Calu3 (cell line): ENCODE results near the gene LTA4H. TPM values are rescaled to one million over a fixed set of nuclear protein-coding genes. Genes with fewer than 3 reads are reported as not detected.

Experiments used
- BruUV-seq: library from RNA; stranded (reverse); fragments of 400-500 nt; replicated peaks from 2 replicates; lab custom pipeline; 2021; lab: Mats Ljungman, UMichigan
- CTCF ChIA-PET: fragments of 300-600 bp; sonication (Branson Sonifier 250); formaldehyde crosslinking; loops from one replicate; lab custom pipeline; 2022; ENCODE audit warnings: antibody characterized with exemption; lab: Charles Lee
- DNase-seq: peaks from one replicate; pipeline ENCODE4 v3.0.0; 2022
- H3K27ac Mint-ChIP-seq: one replicate; pipeline ENCODE4 v1.8.0; 2022; ENCODE audit warnings: mixed read lengths; ENCODE audit not compliant: unreplicated experiment
- H3K27me3 Mint-ChIP-seq: one replicate; pipeline ENCODE4 v1.8.0; 2022; ENCODE audit warnings: mixed read lengths; ENCODE audit not compliant: unreplicated experiment
- H3K36me3 Mint-ChIP-seq: one replicate; pipeline ENCODE4 v1.8.0; 2022; ENCODE audit warnings: mild to moderate bottlenecking, moderate library complexity, mixed read lengths; ENCODE audit not compliant: insufficient read depth, unreplicated experiment
- H3K4me1 Mint-ChIP-seq: one replicate; pipeline ENCODE4 v1.8.0; 2022; ENCODE audit warnings: mild to moderate bottlenecking, low read depth, mixed read lengths; ENCODE audit not compliant: unreplicated experiment
- H3K4me3 Mint-ChIP-seq: one replicate; pipeline ENCODE4 v1.8.0; 2022; ENCODE audit warnings: mild to moderate bottlenecking, low read depth, moderate library complexity, mixed read lengths; ENCODE audit not compliant: unreplicated experiment
- H3K9me3 Mint-ChIP-seq: one replicate; pipeline ENCODE4 v1.8.0; 2022; ENCODE audit warnings: low read depth, mixed read lengths; ENCODE audit not compliant: unreplicated experiment
- intact Hi-C: fragments of 100-400 bp; cut with micrococcal nuclease; formaldehyde crosslinking; loops from one replicate; pipeline ENCODE4 v1.10.0; 2022; ENCODE audit not compliant: unreplicated experiment
- total RNA-seq: library from RNA; stranded (reverse); gene quantifications from 2 replicates; pipeline ENCODE4 v1.2.3, GENCODE V29; 2022
- TF ChIP-seq, protein P1 (sequence below): fragments of 200-600 bp; IDR thresholded peaks from one replicate; pipeline ENCODE4 v1.8.0; 2022; ENCODE audit warnings: antibody characterized with exemption; ENCODE audit not compliant: unreplicated experiment

The LTA4H gene
- total RNA-seq, 1 experiment from 2014 or later = 105 TPM

DNA sequence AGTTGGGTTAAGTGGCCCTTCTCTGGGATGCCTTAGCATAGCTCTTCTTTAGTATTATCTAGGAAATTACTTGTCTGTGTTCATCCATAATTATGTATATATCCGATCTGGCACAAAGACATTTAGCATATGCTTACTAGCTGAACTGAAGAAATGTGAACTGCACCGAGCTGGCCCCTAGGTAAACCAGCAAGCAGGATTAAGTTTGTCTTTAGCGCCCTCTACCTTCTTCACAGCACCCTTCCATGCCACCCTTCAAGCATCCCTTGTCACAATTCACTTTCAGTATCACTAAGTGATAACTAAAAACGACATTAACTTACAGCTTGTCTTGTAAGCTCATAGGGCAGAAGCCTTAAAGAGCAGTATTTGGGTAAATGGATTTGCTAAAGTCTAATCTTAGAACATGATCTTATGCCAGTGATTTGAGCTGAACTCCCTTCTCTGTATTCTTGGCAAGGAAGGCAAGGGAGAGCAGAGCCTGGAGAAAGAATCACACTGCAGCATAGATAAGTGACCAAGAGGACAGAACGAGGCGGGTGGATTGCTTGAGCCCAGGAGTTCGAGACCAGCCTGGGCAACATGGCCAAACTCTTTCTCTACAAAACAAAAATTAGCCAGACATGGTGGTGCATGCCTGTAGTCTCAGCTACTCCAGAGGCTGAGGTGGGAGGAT lies 36.6 kb downstream of the LTA4H start:
- Mint-ChIP-seq H3K27ac (no peak overlapping the region), H3K4me1 (peaks cover 33% of the 10 kb centered on the region), H3K36me3 (no peaks in the 10 kb centered on the region), H3K27me3 (no peaks in the 10 kb centered on the region), H3K4me3 (no peak overlapping the region), H3K9me3 (no peaks in the 10 kb centered on the region)
- peak; percentile 54 for DNase-seq
- CTCF ChIA-PET = interaction anchor here (0.6 to 1.6 kb wide), 12 partner anchors 20 to 488 kb away, joined by 3 to 15 read pairs (median 4); no protein-coding TSS in a partner anchor
- TF ChIP-seq, protein P1, sequence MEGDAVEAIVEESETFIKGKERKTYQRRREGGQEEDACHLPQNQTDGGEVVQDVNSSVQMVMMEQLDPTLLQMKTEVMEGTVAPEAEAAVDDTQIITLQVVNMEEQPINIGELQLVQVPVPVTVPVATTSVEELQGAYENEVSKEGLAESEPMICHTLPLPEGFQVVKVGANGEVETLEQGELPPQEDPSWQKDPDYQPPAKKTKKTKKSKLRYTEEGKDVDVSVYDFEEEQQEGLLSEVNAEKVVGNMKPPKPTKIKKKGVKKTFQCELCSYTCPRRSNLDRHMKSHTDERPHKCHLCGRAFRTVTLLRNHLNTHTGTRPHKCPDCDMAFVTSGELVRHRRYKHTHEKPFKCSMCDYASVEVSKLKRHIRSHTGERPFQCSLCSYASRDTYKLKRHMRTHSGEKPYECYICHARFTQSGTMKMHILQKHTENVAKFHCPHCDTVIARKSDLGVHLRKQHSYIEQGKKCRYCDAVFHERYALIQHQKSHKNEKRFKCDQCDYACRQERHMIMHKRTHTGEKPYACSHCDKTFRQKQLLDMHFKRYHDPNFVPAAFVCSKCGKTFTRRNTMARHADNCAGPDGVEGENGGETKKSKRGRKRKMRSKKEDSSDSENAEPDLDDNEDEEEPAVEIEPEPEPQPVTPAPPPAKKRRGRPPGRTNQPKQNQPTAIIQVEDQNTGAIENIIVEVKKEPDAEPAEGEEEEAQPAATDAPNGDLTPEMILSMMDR = peak; percentile 46
- BruUV-seq = no TSS peak
- intact Hi-C loops = loop anchor here (1.0 to 5.0 kb wide), 3 partner anchors 36 to 176 kb away; no protein-coding TSS in a partner anchor

GRCh38 chr12:95997911-95998510 lies 37.4 kb downstream of the LTA4H start:
- intact Hi-C loops = loop anchor here (1.0 to 5.0 kb wide), 3 partner anchors 36 to 176 kb away; no protein-coding TSS in a partner anchor
- CTCF ChIA-PET = interaction anchor here (0.5 to 1.6 kb wide), 9 partner anchors 20 to 489 kb away, joined by 3 to 15 read pairs (median 4); no protein-coding TSS in a partner anchor
- TF ChIP-seq, protein P1 = no peak
- peaks cover 5% of the 10 kb centered on the region for H3K27me3 Mint-ChIP-seq
- no peak overlapping the region for H3K27ac Mint-ChIP-seq
- no peaks in the 10 kb centered on the region for H3K36me3 Mint-ChIP-seq
- H3K4me1 Mint-ChIP-seq = peaks cover 33% of the 10 kb centered on the region
- no peak overlapping the region for H3K4me3 Mint-ChIP-seq
- no peak for DNase-seq
- no peaks in the 10 kb centered on the region for H3K9me3 Mint-ChIP-seq
- no TSS peak for BruUV-seq

DNA sequence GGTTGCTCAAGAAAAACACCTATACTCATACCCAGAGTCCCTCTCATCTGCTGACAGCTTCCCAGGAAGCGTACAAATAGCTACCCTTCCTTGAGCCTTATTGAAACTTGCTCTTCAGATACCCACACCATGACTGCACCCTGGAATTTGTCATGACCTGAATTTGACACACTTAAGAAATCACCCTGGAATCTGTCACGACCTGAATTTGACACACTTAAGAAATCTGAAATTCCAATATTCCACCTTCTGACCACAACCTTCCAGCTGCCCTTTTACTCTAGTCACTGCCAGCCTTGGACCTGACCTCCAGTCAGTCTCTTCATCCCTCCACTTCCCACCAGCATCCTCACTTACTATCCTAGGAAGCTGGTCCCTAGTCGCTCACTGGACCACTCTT lies 38.1 kb downstream of the LTA4H start:
- Mint-ChIP-seq H3K4me3 (no peak overlapping the region), H3K36me3 (no peaks in the 10 kb centered on the region), H3K27ac (no peak overlapping the region), H3K27me3 (peaks cover 12% of the 10 kb centered on the region), H3K9me3 (no peaks in the 10 kb centered on the region), H3K4me1 (peaks cover 33% of the 10 kb centered on the region)
- no peak for DNase-seq
- TF ChIP-seq, protein P1 = no peak
- intact Hi-C loops = loop anchor here (5.0 kb wide), 2 partner anchors 35 to 175 kb away; no protein-coding TSS in a partner anchor
- BruUV-seq = no TSS peak
- CTCF ChIA-PET = no interaction called here

GRCh38 chr12:95996034-95996658 lies 39.2 kb downstream of the LTA4H start, which contains the start of gene HAL:
Gene HAL (minus strand): TSS chr12:95996344. CDS start chr12:95995910, 434 bp downstream.
- peak; percentile 21 for DNase-seq
- TF ChIP-seq, protein P1 = no peak
- BruUV-seq = no TSS peak

More at GRCh38 chr12:95996034-95996658, 39.2 kb downstream of the LTA4H start, which contains the start of gene HAL:
- Mint-ChIP-seq H3K4me1 (peaks cover 33% of the 10 kb centered on the region), H3K36me3 (no peaks in the 10 kb centered on the region), H3K27me3 (peaks cover 12% of the 10 kb centered on the region), H3K27ac (peak within 1 kb of the TSS; percentile 7), H3K4me3 (no peak within 1 kb of the TSS), H3K9me3 (no peaks in the 10 kb centered on the region)
- CTCF ChIA-PET = interaction anchor here (0.5 to 0.6 kb wide), 2 partner anchors 50 to 334 kb away, joined by 3 read pairs; no protein-coding TSS in a partner anchor
- intact Hi-C loops = loop anchor here (5.0 kb wide), 2 partner anchors 34 to 174 kb away; no protein-coding TSS in a partner anchor
